Stimulated activated CD4-positive, alpha-beta T cell treated with anti-CD3 and anti-CD28 coated beads, Interleukin-4, amount 100 ng/mL, for 48 hours (primary cell): Measurements from ENCODE around the gene LINGO1.

ENCODE experiments used
- DNase-seq, 2 donors: peaks; one replicate each; pipeline ENCODE4 v3.0.0-alpha.2; 2020; ENCODE audit warnings: low read depth in 2 of 2

LINGO1 gene

GRCh38 chr15:77573802-77574201 lies 58.9 kb downstream of the LINGO1 start:
- no peak for DNase-seq

DNA sequence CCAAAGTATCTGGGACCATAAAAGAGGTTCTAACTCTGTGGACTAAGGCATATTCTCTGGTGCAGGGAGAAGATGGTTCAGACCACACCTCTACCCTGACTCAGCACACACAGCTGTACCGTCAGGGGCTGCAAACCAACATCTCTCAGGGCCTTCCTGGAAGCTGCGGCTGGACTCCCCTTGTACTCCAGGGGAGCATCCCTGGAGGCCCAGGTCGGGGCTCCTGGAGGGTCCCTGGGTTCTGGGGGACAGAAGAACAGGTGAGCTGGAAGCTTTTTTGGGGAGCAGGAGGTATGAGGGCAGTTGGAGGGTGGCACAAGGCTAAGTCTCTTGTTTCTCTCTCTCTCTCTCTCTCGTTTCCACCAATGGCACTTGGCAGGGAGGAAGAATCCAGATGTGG lies 60.5 kb downstream of the LINGO1 start:
- DNase-seq, result no peak

- DNase-seq, result no peak
These were observed 61.0 kb downstream of the LINGO1 start for GRCh38 chr15:77571741-77572140.

- no peak for DNase-seq
These were observed 61.5 kb downstream of the LINGO1 start for GRCh38 chr15:77571181-77571580.

DNA sequence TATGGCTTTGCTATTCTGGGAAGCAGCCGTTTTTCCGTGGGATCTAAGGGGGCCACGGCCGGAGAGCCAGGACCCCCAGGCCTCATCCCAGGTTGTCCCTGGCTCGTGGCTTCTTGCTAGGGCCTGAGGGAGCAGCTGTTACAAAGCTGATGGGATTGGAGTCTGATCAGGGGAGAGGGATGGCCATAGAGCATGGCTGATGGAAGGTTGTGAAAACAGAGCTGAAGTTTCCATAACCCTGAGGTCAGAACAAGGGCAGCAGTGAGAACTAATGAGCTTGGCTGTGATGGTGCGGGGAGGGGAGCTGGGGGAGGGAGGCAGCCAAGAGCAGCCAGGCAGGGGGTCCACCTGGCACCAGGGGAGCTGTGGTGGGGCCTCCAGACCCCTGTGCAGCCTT lies 63.0 kb downstream of the LINGO1 start:
- DNase-seq, result no peak

DNA sequence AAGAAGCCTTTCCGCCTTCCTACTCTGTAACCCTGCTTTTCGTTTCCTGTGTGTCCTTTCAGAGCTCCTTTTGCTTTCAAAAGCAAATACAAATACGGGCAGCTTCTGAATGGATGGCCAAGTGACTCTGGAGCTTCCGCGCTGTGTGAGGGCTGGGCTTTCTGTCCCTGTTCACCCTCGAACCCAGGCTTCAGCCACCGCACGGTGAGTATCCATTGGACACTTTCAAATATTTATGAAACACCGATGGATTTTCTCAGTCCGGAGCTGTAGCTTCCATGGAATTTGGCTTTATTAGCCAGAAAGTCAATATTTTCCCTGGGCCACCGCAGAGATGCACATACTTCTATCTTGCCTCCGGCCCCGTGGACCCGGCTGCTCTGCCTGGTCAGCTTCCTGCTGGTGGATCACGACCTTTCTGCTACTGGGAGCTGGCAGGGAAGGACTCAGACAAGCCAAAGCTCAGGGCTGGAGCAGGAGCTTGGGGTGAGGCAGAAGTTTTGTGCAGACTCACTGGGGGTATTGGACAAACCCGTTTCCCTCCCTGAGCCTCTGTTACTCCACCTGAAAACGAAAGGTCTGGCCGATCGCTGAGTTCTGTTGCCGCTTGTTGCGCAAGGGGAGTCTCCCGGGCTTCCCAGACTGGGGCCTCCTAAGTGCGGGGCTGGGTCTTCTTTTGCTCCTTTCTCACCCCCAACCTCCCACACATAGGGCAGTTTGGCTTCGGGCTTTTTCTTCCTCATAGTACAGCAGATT lies 63.6 kb downstream of the LINGO1 start:
- DNase-seq, result no peak

DNA sequence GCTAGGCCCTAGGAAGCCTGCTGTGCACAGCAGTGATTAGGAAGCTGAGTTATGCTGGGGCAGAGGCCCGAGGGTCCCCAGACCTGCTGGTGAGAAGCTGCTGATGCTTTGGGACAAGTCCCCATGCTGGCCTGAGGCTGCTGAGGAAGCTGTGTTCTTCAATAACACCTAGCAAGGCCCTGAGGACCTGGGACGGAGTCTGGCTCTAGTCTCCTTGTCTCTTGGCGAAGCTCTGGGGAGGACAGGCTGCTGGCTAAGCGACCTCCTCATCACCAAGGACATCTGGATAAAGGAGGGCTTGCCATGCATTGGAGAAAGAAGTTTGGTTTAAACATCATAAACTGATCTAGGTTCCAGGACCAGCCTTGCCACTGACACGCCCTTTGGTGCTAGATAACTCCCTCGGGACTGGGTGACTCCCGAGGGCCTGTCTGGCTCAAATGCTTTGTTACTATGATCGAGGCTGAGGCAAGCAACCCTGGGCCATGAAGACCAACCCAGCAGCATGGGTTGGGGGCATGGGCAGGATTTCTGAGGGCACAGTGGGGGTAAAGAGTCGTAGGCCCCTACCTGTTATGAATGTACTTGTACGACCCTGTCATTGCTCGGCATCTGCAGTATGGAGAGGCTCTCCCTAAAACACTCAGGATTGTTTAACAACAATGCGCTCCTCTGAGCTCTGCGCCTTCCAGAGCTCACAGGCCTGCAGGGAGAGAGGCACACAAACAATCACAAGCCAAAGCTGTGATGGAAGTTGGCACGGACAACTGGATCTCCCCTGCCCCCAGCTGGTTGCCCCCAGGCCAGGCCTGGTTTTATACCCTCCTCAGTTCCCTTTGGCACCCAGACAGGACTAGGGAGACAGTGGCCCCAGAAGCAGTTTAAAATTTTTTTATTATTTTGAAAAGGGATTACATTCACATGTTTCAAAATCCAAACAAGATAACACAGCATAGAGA lies 64.4 kb downstream of the LINGO1 start:
- no peak for DNase-seq

GRCh38 chr15:77567202-77567601 lies 65.5 kb downstream of the LINGO1 start:
- no peak for DNase-seq

DNA sequence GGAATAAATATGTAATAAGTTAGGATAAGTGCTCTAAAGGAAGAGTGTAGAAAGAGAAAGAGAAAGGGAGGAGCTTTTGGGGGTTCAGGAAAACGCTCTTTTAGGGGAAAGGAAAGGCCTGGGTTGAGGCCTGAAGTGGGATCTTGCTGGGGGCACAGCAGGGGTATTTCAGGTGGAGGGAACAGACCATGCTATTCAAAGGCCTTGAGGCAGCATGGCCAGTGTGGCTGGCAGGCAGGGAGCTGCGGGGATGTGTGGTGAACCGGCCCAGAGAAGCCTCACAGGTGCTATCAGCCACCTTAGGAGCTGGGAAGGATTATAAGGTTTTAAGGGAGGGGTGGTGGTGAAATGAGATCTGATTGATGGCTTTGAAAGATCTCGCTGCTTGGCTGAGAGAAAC lies 66.6 kb downstream of the LINGO1 start:
- no peak for DNase-seq

GRCh38 chr15:77565378-77565915 lies 67.3 kb downstream of the LINGO1 start:
- DNase-seq, result no peak

DNA sequence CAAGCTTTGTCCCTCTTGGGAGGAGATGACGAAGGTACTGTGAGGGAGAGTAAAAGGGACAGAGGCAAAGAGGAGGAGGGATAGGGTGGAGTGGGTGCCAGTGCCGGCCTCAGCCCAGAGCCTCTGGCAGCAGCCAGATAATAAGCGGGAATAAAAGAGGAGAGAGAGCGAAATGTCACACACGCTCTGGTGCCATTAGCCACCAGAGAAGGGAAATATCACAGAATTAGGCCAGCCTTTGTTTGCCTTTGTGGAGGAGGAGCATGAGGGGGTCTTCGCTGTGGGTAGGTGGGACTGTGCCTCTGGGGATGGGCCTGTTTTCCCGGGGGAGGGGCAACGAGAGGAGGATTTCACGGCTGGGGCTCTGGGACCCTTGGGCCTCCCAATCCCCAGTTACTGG lies 67.8 kb downstream of the LINGO1 start:
- DNase-seq, result no peak

DNA sequence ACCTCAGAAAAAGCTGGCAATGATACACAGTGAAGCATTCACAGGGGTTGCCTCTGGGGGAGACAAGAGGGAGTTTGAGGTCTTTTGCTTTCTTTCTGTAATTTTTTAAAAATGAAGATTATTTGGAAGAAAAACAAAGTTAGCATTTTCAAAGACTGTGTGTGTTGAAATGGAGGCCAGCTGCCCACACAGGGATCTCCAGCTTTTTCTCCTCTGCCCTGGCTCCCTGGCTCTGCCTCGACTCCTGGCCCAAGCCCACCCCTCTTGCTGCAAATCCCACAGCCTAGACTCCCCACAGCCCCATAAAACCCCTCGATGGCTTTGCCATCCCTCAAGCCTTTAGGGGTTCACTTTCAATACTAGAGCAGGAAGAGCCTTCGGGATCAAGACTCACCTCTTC lies 68.4 kb downstream of the LINGO1 start:
- DNase-seq, result no peak

DNA sequence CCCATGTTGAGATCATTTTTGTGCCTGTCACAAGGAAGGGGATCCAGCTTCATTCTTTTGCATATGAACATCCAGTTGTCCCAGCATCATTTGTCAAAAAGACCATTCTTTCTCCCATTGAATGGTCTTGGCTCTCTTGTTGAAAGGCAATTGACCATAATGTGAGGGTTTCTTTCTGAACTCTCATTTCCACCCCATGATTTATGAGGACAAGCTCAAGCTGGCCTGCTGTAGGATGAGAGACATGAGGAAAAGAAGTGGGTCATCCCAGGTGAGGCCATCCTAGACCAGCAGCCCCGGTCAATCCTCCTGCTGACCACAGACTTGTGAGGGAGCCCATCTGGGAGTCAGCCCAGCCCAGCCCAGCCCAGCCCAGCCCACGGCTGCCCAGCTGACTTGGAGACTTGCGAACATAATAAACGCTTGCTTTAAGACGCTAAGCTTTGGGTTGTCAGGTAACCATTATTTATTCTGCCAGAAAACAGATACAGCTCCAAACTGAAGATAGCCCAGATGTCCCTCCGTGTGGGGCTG lies 69.0 kb downstream of the LINGO1 start:
- no peak for DNase-seq
